Fibroblast of skin of right quadriceps (primary cell): ENCODE measurements around the gene CELF5.
A peak's percentile ranks its signal among the peaks of the same experiment; 100 is the strongest.
"Not testable (repeated sequence)": the region's sequence is repeated elsewhere in the genome, so short reads cannot be mapped to it uniquely, and the experiment has no call there.

ENCODE experiments used
- DNase-seq: peaks from one replicate; pipeline ENCODE4 v3.0.0-alpha.2; 2013

Gene CELF5

GRCh38 chr19:3296446-3296845, 72.0 kb downstream of the CELF5 start:
- no peak for DNase-seq

- no peak for DNase-seq
Measured at GRCh38 chr19:3298853-3299449, 74.5 kb downstream of the CELF5 start.

GRCh38 chr19:3300566-3300965, 76.1 kb downstream of the CELF5 start:
- not testable (repeated sequence) for DNase-seq

- no peak for DNase-seq
Measured at GRCh38 chr19:3302755-3303154, 78.3 kb downstream of the CELF5 start.

GRCh38 chr19:3304871-3305423, 80.5 kb downstream of the CELF5 start:
- DNase-seq: peak; percentile 53

- no peak for DNase-seq
Measured at GRCh38 chr19:3309724-3310123, 85.3 kb downstream of the CELF5 start.

- no peak for DNase-seq
Measured at GRCh38 chr19:3310280-3310679, 85.8 kb downstream of the CELF5 start.

GRCh38 chr19:3310711-3311110, 86.2 kb downstream of the CELF5 start:
- no peak for DNase-seq

- no peak for DNase-seq
Measured at GRCh38 chr19:3313199-3313575, 88.7 kb downstream of the CELF5 start.

GRCh38 chr19:3314962-3315675, 90.7 kb downstream of the CELF5 start:
- DNase-seq: no peak

- DNase-seq: no peak
Measured at GRCh38 chr19:3315676-3315973, 91.2 kb downstream of the CELF5 start.

GRCh38 chr19:3316132-3316648, 91.7 kb downstream of the CELF5 start:
- no peak for DNase-seq

- DNase-seq: no peak
Measured at GRCh38 chr19:3316659-3317207, 92.3 kb downstream of the CELF5 start.

GRCh38 chr19:3319643-3320353, 95.3 kb downstream of the CELF5 start:
- DNase-seq: no peak

GRCh38 chr19:3320354-3320670, 95.9 kb downstream of the CELF5 start:
- DNase-seq: no peak

- no peak for DNase-seq
Measured at GRCh38 chr19:3320853-3321252, 96.4 kb downstream of the CELF5 start.

- DNase-seq: no peak
Measured at GRCh38 chr19:3321696-3322095, 97.2 kb downstream of the CELF5 start.

- no peak for DNase-seq
Measured at GRCh38 chr19:3322199-3322978, 97.9 kb downstream of the CELF5 start.

GRCh38 chr19:3323026-3323425, 98.6 kb downstream of the CELF5 start:
- DNase-seq: no peak

GRCh38 chr19:3323658-3324057, 99.2 kb downstream of the CELF5 start:
- no peak for DNase-seq

- DNase-seq: no peak
Measured at GRCh38 chr19:3324405-3324856, 100.0 kb downstream of the CELF5 start.

- DNase-seq: no peak
Measured at GRCh38 chr19:3325451-3325850, 101.0 kb downstream of the CELF5 start.

- no peak for DNase-seq
Measured at GRCh38 chr19:3328743-3329142, 104.3 kb downstream of the CELF5 start.
